Omental fat pad (tissue), 4 donors: ENCODE data around the gene CATSPER1. TPM values are rescaled to one million over a fixed set of nuclear protein-coding genes. Genes with fewer than 3 reads are reported as not detected.

Source experiments
- ATAC-seq: fragments of 150-250 bp; one replicate; pipeline ENCODE4 v1.9.1; 2016; ENCODE audit warnings: mild to moderate bottlenecking, moderate library complexity; ENCODE audit not compliant: low FRiP score
- DNase-seq: peaks from one replicate; pipeline ENCODE4 v3.0.0-alpha.2; 2019; ENCODE audit warnings: low spot score
- CTCF ChIP-seq, 3 donors: fragments of 450-650 bp; IDR thresholded peaks; one replicate each; pipeline ENCODE4 v1.5.1; 2016 to 2017; ENCODE audit warnings: antibody characterized with exemption in 3 of 3, mild to moderate bottlenecking in 3 of 3, moderate library complexity in 2 of 3
- total RNA-seq, 4 donors: library from RNA; depleted of rRNA; stranded (reverse); fragments of >200 nt; gene quantifications; one replicate each; pipeline ENCODE4 v1.1.0, GENCODE V29; 2016

The CATSPER1 gene
- total RNA-seq, 4 donors from 2014 or later = 0.24 to 0.69 TPM; not detected in 2

- ATAC-seq (no peak), DNase-seq (no peak)
- no peak for TF ChIP-seq CTCF (IDR thresholded peaks at IDR 0.05)
Measured at GRCh38 chr11:65982824-65983588, 43.3 kb downstream of the CATSPER1 start.

- no peak for ATAC-seq
- TF ChIP-seq CTCF (IDR thresholded peaks at IDR 0.05) = no peak
- no peak for DNase-seq
Measured at GRCh38 chr11:65981972-65982823, 44.1 kb downstream of the CATSPER1 start.

GRCh38 chr11:65981101-65981740 is 45.1 kb downstream of the CATSPER1 start:
- TF ChIP-seq CTCF (IDR thresholded peaks at IDR 0.05) = no peak
- DNase-seq (no peak), ATAC-seq (no peak)

- DNase-seq (no peak), ATAC-seq (no peak)
- TF ChIP-seq CTCF (IDR thresholded peaks at IDR 0.05) = no peak
Measured at GRCh38 chr11:65979261-65979759, 47.0 kb downstream of the CATSPER1 start.

GRCh38 chr11:65978391-65979238 is 47.7 kb downstream of the CATSPER1 start:
- DNase-seq = no peak
- no peak for ATAC-seq
- no peak for TF ChIP-seq CTCF (IDR thresholded peaks at IDR 0.05)
